COLO668 (cell line): Measurements from ENCODE around the gene DOCK6.
A peak's percentile ranks its signal among the peaks of the same experiment; 100 is the strongest.
"Not testable (repeated sequence)": the region's sequence is repeated elsewhere in the genome, so short reads cannot be mapped to it uniquely, and the experiment has no call there.

Source experiments
- DNase-seq: peaks from one replicate; lab custom pipeline; 2025; ENCODE audit not compliant: unreplicated experiment; lab: John Stamatoyannopoulos, UW

Gene DOCK6

DNA sequence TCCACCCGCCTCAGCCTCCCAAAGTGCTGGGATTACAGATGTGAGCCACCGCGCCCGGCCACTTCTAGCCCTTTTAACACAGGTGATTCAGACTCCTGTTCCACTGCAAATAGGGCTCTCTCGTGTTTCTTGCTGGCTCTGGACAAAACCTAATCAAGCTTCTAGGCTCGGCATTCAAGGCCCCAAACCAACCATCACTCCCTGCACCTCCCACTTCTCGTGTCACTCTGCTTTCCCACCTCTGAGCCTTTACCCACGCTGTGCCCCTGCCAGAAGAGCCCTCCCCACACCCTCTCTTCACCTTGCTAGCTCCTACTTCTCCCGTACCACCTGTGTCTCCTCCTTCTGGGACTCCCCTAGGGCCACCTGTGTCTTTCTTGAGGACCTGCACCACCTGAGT lies 84.7 kb downstream of the DOCK6 start:
- DNase-seq: no peak

- no peak for DNase-seq
These were observed 85.7 kb downstream of the DOCK6 start for GRCh38 chr19:11176466-11177193.

GRCh38 chr19:11175920-11176319 lies 86.4 kb downstream of the DOCK6 start:
- DNase-seq: no peak

GRCh38 chr19:11174336-11174735 lies 88.0 kb downstream of the DOCK6 start:
- DNase-seq: no peak

- no peak for DNase-seq
These were observed 88.7 kb downstream of the DOCK6 start for GRCh38 chr19:11173516-11174155.

DNA sequence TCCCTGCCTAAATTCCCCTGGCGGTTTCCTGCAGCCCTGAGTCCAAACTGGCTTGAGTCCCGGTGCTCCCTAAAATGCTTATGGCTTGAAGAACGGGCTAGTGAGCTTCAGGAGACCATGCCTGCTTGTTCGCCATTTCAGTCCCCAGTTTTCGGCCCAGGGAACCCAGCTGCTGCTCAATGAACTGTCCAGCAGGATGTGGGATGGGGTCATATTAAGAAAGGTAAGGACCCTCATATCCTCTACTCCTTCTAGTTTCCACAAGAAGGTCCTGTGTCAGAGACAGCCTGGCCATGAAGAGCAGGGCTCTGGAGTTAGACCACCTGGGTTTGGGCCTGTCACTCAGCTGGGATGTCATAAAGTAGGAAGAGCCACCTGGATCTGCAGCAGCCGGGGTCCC lies 89.7 kb downstream of the DOCK6 start:
- DNase-seq: no peak

DNA sequence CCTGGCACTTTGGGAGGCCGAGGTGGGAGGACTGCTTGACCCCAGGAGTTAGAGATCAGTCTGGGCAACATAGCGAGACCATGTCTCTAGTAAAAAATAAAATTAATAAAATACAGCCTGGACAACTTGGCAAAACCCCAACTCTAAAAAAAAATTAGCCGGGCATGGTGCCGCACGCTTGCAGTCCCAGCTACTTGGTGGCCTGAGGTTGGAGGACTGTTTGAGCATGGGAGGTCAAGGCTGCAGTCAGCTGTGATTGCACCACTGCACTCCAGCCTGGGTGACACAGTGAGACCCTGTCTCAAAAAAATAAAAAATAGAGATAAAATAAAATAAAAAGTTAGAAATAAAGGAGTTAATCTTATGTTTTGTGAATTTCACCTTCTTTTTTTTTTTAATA lies 91.2 kb downstream of the DOCK6 start:
- no peak for DNase-seq

DNA sequence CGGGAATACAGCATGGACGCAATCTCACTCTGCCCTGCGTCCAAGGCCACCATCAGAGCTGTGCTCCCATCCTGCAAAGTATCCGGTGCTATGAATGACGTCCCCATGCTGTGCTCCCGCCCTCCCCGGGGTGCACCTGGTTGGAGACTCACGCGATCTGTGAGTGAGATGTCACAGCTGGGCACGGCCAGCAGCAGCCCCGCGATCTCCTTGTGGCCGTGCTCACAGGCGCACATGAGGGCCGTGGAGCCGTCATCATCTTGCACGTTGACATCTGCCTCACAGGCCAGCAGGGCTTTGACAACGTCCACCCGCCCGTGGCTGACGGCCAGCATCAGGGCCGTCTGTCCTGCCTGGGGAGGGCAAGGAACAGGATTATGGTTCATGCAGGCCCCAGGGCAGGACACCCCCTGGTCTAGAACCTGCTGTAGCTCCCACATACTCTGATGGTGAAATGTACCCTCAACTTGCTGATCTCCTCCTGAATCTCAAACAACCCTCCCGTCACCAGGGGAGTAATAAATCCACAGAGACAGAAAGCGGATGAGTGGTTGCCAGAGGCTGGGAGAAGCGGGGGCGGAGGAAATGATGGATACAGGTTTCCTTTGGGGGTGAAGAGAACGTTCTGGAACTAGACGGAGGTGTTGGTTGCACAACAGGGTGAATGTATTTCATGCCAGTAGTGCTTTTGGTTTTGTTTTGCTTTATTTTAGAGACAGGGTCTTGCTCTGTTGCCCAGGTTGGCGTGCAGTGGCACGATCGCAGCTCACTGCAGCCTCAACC lies 92.2 kb downstream of the DOCK6 start:
- DNase-seq: no peak

DNA sequence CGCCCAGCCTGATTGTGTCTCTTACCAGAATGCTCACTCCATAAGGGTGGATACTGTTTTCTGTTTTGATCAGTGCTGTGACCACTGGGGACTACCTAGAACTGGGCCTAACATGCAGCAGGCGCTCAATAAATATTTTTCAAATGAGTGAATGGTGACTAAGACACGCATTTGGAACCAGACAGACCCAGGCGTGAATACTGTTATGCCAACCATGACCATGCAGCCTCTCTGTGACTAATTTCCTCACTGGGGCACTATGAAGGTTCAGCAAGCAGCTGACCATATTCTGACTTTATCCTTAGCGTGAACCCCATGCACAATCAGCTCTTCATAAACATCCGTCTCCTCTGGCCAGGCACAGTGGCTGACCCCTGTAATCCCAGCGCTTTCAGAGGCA lies 93.8 kb downstream of the DOCK6 start:
- no peak for DNase-seq

GRCh38 chr19:11166281-11167142 lies 95.8 kb downstream of the DOCK6 start:
- DNase-seq: no peak

- DNase-seq: no peak
These were observed 96.8 kb downstream of the DOCK6 start for GRCh38 chr19:11165486-11166030.

DNA sequence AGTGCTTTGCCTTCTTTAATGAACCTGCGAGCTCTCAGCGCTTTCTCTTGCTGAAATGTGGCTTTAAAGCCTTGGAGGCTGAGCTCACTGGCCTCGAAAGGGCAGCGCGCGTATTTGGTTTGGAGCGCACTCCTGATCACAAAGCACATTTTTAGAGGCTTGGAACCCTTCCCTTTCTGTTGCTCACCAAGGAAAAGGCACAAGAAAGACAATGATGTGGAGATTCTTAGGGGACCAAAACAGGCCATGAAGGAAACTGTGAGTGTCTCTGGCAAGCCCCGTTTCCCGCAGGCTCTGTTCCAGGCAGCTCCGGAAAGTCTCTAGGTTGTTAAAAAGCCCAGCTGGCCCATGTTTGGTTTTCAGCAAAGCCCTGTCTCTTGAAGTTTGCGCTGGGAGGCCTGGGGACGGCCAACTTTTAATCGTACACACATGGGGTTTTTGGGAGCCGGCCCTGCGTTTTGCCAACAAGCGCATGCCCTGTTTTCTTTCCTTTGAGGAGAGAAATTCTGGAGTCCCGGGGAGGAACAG lies 97.4 kb downstream of the DOCK6 start:
- no peak for DNase-seq

- no peak for DNase-seq
These were observed 98.0 kb downstream of the DOCK6 start for GRCh38 chr19:11164296-11164695.

DNA sequence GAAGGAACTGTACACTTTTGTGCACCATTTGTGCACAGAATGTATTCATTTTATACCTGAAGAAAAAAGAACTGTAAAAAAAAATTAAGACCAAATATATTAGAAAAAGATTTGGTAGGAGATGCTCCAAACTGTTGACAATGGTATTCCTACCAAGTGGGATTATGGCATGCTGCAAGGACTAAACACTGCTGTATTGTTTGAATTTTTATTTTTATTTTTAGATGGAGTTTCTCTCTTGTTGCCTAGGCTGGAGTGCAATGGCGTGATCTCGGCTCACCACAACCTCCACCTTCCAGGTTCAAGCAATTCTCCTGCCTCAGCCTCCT lies 101.9 kb downstream of the DOCK6 start:
- DNase-seq: not testable (repeated sequence)

- no peak for DNase-seq
These were observed 102.5 kb downstream of the DOCK6 start for GRCh38 chr19:11159598-11160439.

DNA sequence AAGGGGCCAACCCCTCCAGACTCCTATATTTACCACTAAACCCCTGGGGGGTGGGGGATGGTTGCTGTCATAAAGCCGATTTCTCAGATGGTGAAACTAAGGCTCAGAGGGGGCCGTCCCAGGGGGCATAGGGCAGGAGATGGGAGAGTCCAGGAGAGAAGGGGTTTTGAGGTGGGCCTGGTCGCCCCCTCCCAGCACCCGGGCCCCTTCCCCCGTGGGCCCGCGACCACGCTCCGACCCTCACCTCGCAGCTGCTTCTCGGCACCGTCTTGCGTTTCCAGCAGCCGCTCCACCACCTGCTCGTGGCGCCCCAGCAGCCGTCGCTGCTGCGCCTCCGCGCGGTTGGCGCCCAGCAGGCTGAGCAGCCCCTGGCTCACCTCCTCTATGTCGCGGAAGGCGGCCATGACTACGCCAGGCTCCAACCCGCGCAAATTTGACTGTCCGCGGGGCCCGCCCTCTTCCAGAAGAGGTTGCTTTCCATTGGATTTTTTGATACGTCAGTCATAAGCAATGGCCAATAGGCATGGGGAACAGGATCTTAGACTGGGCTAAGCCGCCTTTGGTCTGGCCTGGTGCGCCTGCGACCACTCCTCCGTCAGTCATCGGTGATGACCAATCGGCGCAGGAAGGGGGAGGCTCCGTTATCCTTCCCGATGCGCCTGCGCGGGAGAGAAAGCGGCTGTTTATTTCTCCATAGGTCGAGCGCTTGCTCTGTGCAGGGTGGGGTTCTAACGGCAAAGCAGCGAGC lies 106.8 kb downstream of the DOCK6 start, which contains the start of gene SPC24:
Gene SPC24 (minus strand): TSS at position 410 of the 748 bp plus-strand sequence. CDS start 6 bp downstream, at position 404.
- peak; percentile 95 for DNase-seq

GRCh38 chr19:11154683-11155047 lies 107.7 kb downstream of the DOCK6 start:
- no peak for DNase-seq

DNA sequence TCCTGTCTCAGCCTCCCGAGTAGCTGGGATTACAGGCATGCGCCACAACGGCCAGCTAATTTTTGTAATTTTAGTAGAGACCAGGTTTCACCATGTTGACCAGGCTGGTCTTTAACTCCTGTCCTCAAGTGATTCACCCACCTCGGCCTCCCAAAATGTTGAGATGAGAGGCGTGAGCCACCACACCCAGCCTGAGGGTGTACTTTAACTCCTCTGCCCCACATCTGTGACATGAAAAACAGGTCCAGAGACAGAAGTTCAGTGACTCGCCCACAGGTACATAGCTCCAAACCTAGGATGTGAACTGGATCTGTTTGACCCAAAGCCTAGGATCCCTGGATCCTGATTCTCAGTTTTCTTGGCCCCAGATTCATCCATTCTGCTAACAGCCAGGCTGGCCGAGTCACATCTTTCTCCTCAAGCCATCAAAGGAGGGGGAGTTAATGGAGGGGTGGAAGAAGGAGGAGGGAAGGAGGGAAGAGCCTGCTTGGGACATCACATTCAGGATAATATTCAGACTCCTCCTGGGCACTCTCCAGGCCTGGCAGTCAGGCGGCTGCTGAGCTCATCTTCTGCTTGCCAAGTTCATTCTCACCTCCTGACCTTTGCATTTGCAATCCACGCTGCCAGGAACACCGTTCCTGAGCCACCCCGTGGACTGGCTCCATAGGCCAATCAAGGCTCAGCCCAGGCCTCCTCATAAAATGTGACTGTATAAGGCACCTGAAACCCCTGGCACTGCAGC lies 109.8 kb downstream of the DOCK6 start:
- DNase-seq: no peak
